ENCODE data around the gene AIM2.

- no peak for TF ChIP-seq CTCF (IDR thresholded peaks at IDR 0.05; ENCODE audit: low read length)
- TF ChIP-seq EZH2 (IDR thresholded peaks at IDR 0.05; ENCODE audit: borderline replicate concordance, low read length): no peak
Observed at GRCh38 chr1:159098596-159098995, 22.0 kb upstream of the AIM2 start.

Data from OCI-LY1 (cell line).